ENCODE measurements around the gene KIF21B.

DNA sequence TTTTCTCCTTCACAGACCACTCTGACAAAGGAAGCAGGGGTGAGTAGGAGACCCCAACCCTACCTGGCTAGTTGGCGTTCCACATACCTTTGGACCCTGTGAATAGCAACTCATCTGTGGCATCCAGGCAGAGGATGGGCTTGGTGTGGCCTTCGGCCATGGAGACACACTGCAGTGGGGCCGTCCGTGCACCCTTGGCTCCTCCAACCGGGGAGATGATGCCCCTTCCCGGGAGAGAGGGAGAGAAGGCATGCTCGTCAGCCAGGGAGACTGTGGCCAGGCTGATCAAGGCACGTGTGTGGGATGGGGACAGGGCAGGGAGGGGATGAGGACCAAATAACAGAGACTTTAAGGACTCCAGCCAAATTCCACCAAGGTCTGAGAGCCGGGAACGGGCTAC lies 42.6 kb downstream of the KIF21B start:
- TF ChIP-seq, protein P1, sequence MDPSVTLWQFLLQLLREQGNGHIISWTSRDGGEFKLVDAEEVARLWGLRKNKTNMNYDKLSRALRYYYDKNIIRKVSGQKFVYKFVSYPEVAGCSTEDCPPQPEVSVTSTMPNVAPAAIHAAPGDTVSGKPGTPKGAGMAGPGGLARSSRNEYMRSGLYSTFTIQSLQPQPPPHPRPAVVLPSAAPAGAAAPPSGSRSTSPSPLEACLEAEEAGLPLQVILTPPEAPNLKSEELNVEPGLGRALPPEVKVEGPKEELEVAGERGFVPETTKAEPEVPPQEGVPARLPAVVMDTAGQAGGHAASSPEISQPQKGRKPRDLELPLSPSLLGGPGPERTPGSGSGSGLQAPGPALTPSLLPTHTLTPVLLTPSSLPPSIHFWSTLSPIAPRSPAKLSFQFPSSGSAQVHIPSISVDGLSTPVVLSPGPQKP (IDR thresholded peaks at IDR 0.05; ENCODE audit: borderline replicate concordance, low read depth, low read length): no peak
- TF ChIP-seq, protein P2, sequence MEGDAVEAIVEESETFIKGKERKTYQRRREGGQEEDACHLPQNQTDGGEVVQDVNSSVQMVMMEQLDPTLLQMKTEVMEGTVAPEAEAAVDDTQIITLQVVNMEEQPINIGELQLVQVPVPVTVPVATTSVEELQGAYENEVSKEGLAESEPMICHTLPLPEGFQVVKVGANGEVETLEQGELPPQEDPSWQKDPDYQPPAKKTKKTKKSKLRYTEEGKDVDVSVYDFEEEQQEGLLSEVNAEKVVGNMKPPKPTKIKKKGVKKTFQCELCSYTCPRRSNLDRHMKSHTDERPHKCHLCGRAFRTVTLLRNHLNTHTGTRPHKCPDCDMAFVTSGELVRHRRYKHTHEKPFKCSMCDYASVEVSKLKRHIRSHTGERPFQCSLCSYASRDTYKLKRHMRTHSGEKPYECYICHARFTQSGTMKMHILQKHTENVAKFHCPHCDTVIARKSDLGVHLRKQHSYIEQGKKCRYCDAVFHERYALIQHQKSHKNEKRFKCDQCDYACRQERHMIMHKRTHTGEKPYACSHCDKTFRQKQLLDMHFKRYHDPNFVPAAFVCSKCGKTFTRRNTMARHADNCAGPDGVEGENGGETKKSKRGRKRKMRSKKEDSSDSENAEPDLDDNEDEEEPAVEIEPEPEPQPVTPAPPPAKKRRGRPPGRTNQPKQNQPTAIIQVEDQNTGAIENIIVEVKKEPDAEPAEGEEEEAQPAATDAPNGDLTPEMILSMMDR (conservative IDR thresholded peaks at IDR 0.05; ENCODE audit: low read depth, low read length): no peak
- TF ChIP-seq RFX5 (IDR thresholded peaks at IDR 0.05; ENCODE audit: low read depth, low read length): no peak
- no peak for TF ChIP-seq MAZ (IDR thresholded peaks at IDR 0.05; ENCODE audit: borderline replicate concordance, low read depth, low read length)
- no peak for TF ChIP-seq MAFK (IDR thresholded peaks at IDR 0.05; ENCODE audit: low read depth, low read length)
- TF ChIP-seq MXI1 (IDR thresholded peaks at IDR 0.05; ENCODE audit: borderline replicate concordance, low read depth, low read length): no peak
- TF ChIP-seq SMC3 (IDR thresholded peaks at IDR 0.05; ENCODE audit: low read depth, low read length): no peak
- TF ChIP-seq BHLHE40 (IDR thresholded peaks at IDR 0.05; ENCODE audit: low read depth, low read length): no peak
- no peak for TF ChIP-seq POLR2A (IDR thresholded peaks at IDR 0.05; ENCODE audit: low read depth, low read length)

Measured in IMR-90 (cell line).